GM12878 (cell line): Measurements from ENCODE around the gene UROC1. TPM values are rescaled to one million over a fixed set of nuclear protein-coding genes. Genes with fewer than 3 reads are reported as not detected.

ENCODE experiments used
- ATAC-seq: fragments of 200-7000 bp; cut with Tn5 transposase; 3 replicates; pipeline ENCODE4 v1.9.1; 2020; ENCODE audit warnings: mild to moderate bottlenecking, moderate library complexity
- BruUV-seq: library from RNA; stranded (reverse); fragments of 400-500 nt; replicated peaks from 2 replicates; lab custom pipeline; 2021; lab: Mats Ljungman, UMichigan
- CTCF ChIA-PET: fragments of 300-600 bp; sonication (Branson Sonifier 250); formaldehyde crosslinking; extraction: SDS; loops from one replicate; lab custom pipeline; 2021; ENCODE audit warnings: inconsistent platforms; lab: Yijun Ruan, JAX
- POLR2A ChIA-PET: fragments of 350-600 bp; formaldehyde crosslinking; extraction: SDS; loops from one replicate; lab custom pipeline; 2021; ENCODE audit warnings: inconsistent platforms; lab: Charles Lee
- RAD21 ChIA-PET: fragments of 300-600 bp; sonication (Branson Sonifier 250); formaldehyde crosslinking; loops from one replicate; lab custom pipeline; 2023; ENCODE audit warnings: antibody characterized with exemption; ENCODE audit not compliant: unreplicated experiment; lab: Charles Lee
- SMC1A ChIA-PET: fragments of 300-600 bp; sonication (Branson Sonifier 250); formaldehyde crosslinking; loops from one replicate; lab custom pipeline; 2023; ENCODE audit not compliant: unreplicated experiment, uncharacterized antibody; lab: Charles Lee
- DNase-seq: peaks from one replicate; pipeline ENCODE4 v3.0.0-alpha.2; 2011; ENCODE audit warnings: low read depth, low spot score
- FAIRE-seq: peaks from 3 replicates; lab custom pipeline; 2011; peaks lifted over from hg19 to GRCh38; lab: Jason Lieb, UNC
- H2AFZ ChIP-seq: 2 replicates; pipeline ENCODE4 v1.6.0; 2011; ENCODE audit warnings: low read depth, low read length, control low read depth; ENCODE audit not compliant: control insufficient read depth
- H3K27ac ChIP-seq: 2 replicates; pipeline ENCODE4 v1.5.1; 2011; ENCODE audit warnings: control low read depth; ENCODE audit not compliant: control insufficient read depth, insufficient read depth
- H3K27me3 ChIP-seq, 2 experiments: replicated peaks in 1 of 2; 2 replicates each; pipeline versions ENCODE4 v1.6.0 to v1.6.1; 2011; ENCODE audit warnings: low read length in 1 of 2; ENCODE audit not compliant: control insufficient read depth in 2 of 2, insufficient read depth in 2 of 2
- H3K36me3 ChIP-seq, 2 experiments: 2 replicates each; pipeline ENCODE4 v1.5.1; 2011; ENCODE audit warnings: low read length in 1 of 2; ENCODE audit not compliant: control insufficient read depth in 2 of 2, insufficient read depth in 2 of 2
- H3K4me1 ChIP-seq: 2 replicates; pipeline ENCODE4 v1.6.1; 2011; ENCODE audit warnings: mild to moderate bottlenecking, low read length, moderate library complexity, mixed read lengths; ENCODE audit not compliant: control insufficient read depth, insufficient read depth
- H3K4me2 ChIP-seq: 2 replicates; pipeline ENCODE4 v1.6.0; 2011; ENCODE audit warnings: control low read depth; ENCODE audit not compliant: control insufficient read depth, insufficient read depth
- H3K4me3 ChIP-seq: fragments of 200-600 bp; sonication (generic); 2 replicates; pipeline ENCODE4 v1.5.1; 2016
- H3K79me2 ChIP-seq: 2 replicates; pipeline ENCODE4 v1.6.0; 2011; ENCODE audit warnings: low read length; ENCODE audit not compliant: control insufficient read depth, insufficient read depth
- H3K9ac ChIP-seq: 2 replicates; pipeline ENCODE4 v1.8.0; 2011; ENCODE audit warnings: low read length, control low read depth, mixed read lengths; ENCODE audit not compliant: control insufficient read depth, insufficient read depth
- H3K9me3 ChIP-seq: replicated peaks from 3 replicates; pipeline ENCODE4 v1.5.1; 2011; ENCODE audit warnings: mild to moderate bottlenecking, low read length; ENCODE audit not compliant: control insufficient read depth, insufficient read depth
- H4K20me1 ChIP-seq: 2 replicates; pipeline ENCODE4 v1.6.0; 2011; ENCODE audit not compliant: control insufficient read depth, insufficient read depth
- BHLHE40 ChIP-seq, 2 experiments: fragments of 450-650 bp in 1 of 2; IDR thresholded peaks; 2 replicates each; pipeline ENCODE4 v1.6.1; 2011 to 2017; ENCODE audit warnings: low read depth in 2 of 2, borderline replicate concordance in 1 of 2, improper control_type of control experiment in 1 of 2, low read length in 1 of 2, mild to moderate bottlenecking in 1 of 2
- CEBPZ ChIP-seq: fragments of 150-350 bp; IDR thresholded peaks from 2 replicates; pipeline ENCODE4 v1.6.1; 2016; ENCODE audit warnings: low read depth, low read length
- DPF2 ChIP-seq: fragments of 450-650 bp; IDR thresholded peaks from 2 replicates; pipeline ENCODE4 v1.6.1; 2017; ENCODE audit warnings: mild to moderate bottlenecking
- FOXK2 ChIP-seq: fragments of 450-650 bp; IDR thresholded peaks from 2 replicates; pipeline ENCODE4 v1.6.1; 2017; ENCODE audit warnings: mild to moderate bottlenecking, moderate library complexity
- HDAC2 ChIP-seq: fragments of 200-600 bp; sonication (generic); IDR thresholded peaks from 2 replicates; pipeline ENCODE4 v1.6.1; 2017
- IKZF1 ChIP-seq: fragments of 450-650 bp; conservative IDR thresholded peaks from 2 replicates; pipeline ENCODE4 v1.6.1; 2017; ENCODE audit warnings: antibody characterized with exemption, mild to moderate bottlenecking
- JUNB ChIP-seq: IDR thresholded peaks from 2 replicates; pipeline ENCODE4 v1.6.1; 2016; ENCODE audit warnings: antibody characterized with exemption, mild to moderate bottlenecking
- RB1 ChIP-seq: fragments of 450-650 bp; formaldehyde crosslinking; IDR thresholded peaks from 2 replicates; pipeline ENCODE4 v1.6.1; 2017; ENCODE audit warnings: mild to moderate bottlenecking, borderline replicate concordance
- RFX5 ChIP-seq: IDR thresholded peaks from 2 replicates; pipeline ENCODE4 v1.6.1; 2011; ENCODE audit warnings: low read depth, low read length, improper control_type of control experiment
- SRF ChIP-seq, 2 experiments: IDR thresholded peaks; 2 replicates each; pipeline ENCODE4 v1.6.1; 2011; ENCODE audit warnings: low read depth in 2 of 2, low read length in 2 of 2, mild to moderate bottlenecking in 1 of 2, moderate library complexity in 1 of 2
- SUPT20H ChIP-seq: IDR thresholded peaks from 2 replicates; pipeline ENCODE4 v1.6.1; 2011; ENCODE audit warnings: low read depth, mild to moderate bottlenecking, low read length, moderate library complexity, borderline replicate concordance; ENCODE audit not compliant: control insufficient read depth
- ZNF622 ChIP-seq: fragments of 450-650 bp; IDR thresholded peaks from 2 replicates; pipeline ENCODE4 v1.6.1; 2017; ENCODE audit warnings: mild to moderate bottlenecking, inconsistent platforms
- ZSCAN29 ChIP-seq: fragments of 450-650 bp; IDR thresholded peaks from 2 replicates; pipeline ENCODE4 v1.6.1; 2017; ENCODE audit warnings: mild to moderate bottlenecking, moderate library complexity
- WGBS: methylation state at CpG from one replicate; pipeline ENCODE4 v1.1.6; 2016; ENCODE audit warnings: low lambda C conversion rate; ENCODE audit not compliant: insufficient replicate concordance, insufficient coverage; ENCODE audit errors: missing lambda C conversion rate; 5-methylcytosine and 5-hydroxymethylcytosine counted together
- in situ Hi-C: fragments of 300-500 bp; cut with MboI; formaldehyde crosslinking; loops from 9 replicates; pipeline ENCODE4 v1.14.3; 2018; ENCODE audit warnings: mixed read lengths
- intact Hi-C: fragments of 100-400 bp; cut with micrococcal nuclease; formaldehyde crosslinking; loops from one replicate; pipeline ENCODE4 v1.14.2; 2022; ENCODE audit not compliant: unreplicated experiment
- polyA plus RNA-seq, 11 experiments: library from polyadenylated mRNA; depleted of rRNA in 4 of 11; unstranded in 6 of 11; stranded (reverse) in 5 of 11; fragments of >200 nt; fragmentation: Nextera tagmentation in 4 of 11; fragmentation: Illumina TruSeq in 1 of 11; extraction: Ambion mirVana in 4 of 11; extraction: Trizol in 1 of 11; gene quantifications; 1 replicate in 1 of 11; 2 replicates in 10 of 11; pipeline versions ENCODE4 v1.2.1 to v1.2.3, GENCODE V29; 2011 to 2016; ENCODE audit warnings: inconsistent platforms in 2 of 11, missing spikeins in 2 of 11, low read depth in 1 of 11
- total RNA-seq, 4 experiments: library from RNA; depleted of rRNA in 3 of 4; stranded (reverse); fragments of >200 nt in 3 of 4; fragmentation: Illumina TruSeq in 1 of 4; extraction: Trizol in 1 of 4; gene quantifications; 2 replicates each; pipeline versions ENCODE4 v1.2.1 to v1.2.3, GENCODE V29; 2013 to 2021
- TF ChIP-seq, protein P1 (sequence below): fragments of 450-650 bp; IDR thresholded peaks from 2 replicates; pipeline ENCODE4 v1.6.1; 2017; ENCODE audit warnings: mild to moderate bottlenecking, low read depth, inconsistent platforms; ENCODE audit not compliant: poor library complexity, severe bottlenecking
- TF ChIP-seq, protein P2 (sequence below): fragments of 450-650 bp; IDR thresholded peaks from 2 replicates; pipeline ENCODE4 v1.6.1; 2018; ENCODE audit warnings: borderline replicate concordance, mild to moderate bottlenecking; ENCODE audit not compliant: partially characterized antibody
- TF ChIP-seq, protein P3 (sequence below): fragments of 450-650 bp; IDR thresholded peaks from 2 replicates; pipeline ENCODE4 v1.6.1; 2017; ENCODE audit warnings: low read depth, mild to moderate bottlenecking, moderate library complexity

Gene UROC1
- total and polyA plus RNA-seq, 10 of the 15 experiments (the other 5 are each of a cell fraction or from before 2014, with no cell fraction given), result 0.04 TPM; not detected in 9

DNA sequence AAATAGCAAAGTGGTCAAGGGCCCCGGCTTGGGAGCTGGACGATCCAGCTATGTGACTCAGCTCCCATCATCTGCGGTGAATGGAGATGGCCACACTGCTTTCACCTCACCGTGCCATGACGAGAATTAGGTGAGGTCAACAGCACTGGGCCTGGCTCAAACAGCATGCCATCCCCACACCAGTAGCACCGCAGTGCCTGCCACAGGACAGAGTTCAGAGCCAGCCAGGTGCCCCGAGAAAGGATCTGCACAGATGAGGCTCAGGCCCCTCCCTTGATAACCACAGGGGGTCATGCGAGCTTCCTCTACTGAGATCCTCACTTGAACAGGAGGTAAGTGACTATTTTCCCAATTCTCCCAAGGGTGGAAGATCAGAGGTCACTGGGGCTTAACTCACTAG is 71.3 kb downstream of the UROC1 start:
- Histone ChIP-seq H3K9me3 (no peaks in the 10 kb centered on the region), H3K36me3 (peaks cover 2 to 8% of the 10 kb centered on the region in 2 experiments; a peak in 3 of 4 replicates), H3K79me2 (no peaks in the 10 kb centered on the region), H4K20me1 (no peaks in the 10 kb centered on the region), H2AFZ (no peak overlapping the region), H3K4me3 (no peak overlapping the region), H3K9ac (no peak overlapping the region), H3K4me2 (no peak overlapping the region), H3K4me1 (no peaks in the 10 kb centered on the region), H3K27me3 (no peaks in the 10 kb centered on the region), H3K27ac (no peak overlapping the region)
- intact Hi-C loops (no loop called here), in situ Hi-C loops (no loop called here)
- ChIA-PET SMC1A (no interaction called here), RAD21 (no interaction called here), CTCF (no interaction called here), POLR2A (no interaction called here)
- ATAC-seq (no peak), DNase-seq (no peak), FAIRE-seq (no peak)
- 99% methylated on average over 8 of the region's 8 CpGs for WGBS
- no TSS peak for BruUV-seq
- no peak for TF ChIP-seq BHLHE40 (IDR thresholded peaks at IDR 0.05; ENCODE audit: borderline replicate concordance in 1 of 2, low read depth in 2 of 2, low read length in 1 of 2)
- no peak for TF ChIP-seq ZSCAN29
- TF ChIP-seq SUPT20H, result no peak
- no peak for TF ChIP-seq CEBPZ
- TF ChIP-seq SRF (IDR thresholded peaks at IDR 0.05; ENCODE audit: low read depth in 2 of 2, low read length in 2 of 2), result no peak
- no peak for TF ChIP-seq ZNF622
- TF ChIP-seq JUNB, result no peak
- TF ChIP-seq FOXK2, result no peak
- no peak for TF ChIP-seq IKZF1
- no peak for TF ChIP-seq DPF2
- TF ChIP-seq, protein P1, sequence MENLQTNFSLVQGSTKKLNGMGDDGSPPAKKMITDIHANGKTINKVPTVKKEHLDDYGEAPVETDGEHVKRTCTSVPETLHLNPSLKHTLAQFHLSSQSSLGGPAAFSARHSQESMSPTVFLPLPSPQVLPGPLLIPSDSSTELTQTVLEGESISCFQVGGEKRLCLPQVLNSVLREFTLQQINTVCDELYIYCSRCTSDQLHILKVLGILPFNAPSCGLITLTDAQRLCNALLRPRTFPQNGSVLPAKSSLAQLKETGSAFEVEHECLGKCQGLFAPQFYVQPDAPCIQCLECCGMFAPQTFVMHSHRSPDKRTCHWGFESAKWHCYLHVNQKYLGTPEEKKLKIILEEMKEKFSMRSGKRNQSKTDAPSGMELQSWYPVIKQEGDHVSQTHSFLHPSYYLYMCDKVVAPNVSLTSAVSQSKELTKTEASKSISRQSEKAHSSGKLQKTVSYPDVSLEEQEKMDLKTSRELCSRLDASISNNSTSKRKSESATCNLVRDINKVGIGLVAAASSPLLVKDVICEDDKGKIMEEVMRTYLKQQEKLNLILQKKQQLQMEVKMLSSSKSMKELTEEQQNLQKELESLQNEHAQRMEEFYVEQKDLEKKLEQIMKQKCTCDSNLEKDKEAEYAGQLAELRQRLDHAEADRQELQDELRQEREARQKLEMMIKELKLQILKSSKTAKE, result no peak
- TF ChIP-seq, protein P2, sequence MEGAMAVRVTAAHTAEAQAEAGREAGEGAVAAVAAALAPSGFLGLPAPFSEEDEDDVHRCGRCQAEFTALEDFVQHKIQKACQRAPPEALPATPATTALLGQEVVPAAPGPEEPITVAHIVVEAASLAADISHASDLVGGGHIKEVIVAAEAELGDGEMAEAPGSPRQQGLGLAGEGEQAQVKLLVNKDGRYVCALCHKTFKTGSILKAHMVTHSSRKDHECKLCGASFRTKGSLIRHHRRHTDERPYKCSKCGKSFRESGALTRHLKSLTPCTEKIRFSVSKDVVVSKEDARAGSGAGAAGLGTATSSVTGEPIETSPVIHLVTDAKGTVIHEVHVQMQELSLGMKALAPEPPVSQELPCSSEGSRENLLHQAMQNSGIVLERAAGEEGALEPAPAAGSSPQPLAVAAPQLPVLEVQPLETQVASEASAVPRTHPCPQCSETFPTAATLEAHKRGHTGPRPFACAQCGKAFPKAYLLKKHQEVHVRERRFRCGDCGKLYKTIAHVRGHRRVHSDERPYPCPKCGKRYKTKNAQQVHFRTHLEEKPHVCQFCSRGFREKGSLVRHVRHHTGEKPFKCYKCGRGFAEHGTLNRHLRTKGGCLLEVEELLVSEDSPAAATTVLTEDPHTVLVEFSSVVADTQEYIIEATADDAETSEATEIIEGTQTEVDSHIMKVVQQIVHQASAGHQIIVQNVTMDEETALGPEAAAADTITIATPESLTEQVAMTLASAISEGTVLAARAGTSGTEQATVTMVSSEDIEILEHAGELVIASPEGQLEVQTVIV, result no peak
- no peak for TF ChIP-seq RB1
- TF ChIP-seq, protein P3, sequence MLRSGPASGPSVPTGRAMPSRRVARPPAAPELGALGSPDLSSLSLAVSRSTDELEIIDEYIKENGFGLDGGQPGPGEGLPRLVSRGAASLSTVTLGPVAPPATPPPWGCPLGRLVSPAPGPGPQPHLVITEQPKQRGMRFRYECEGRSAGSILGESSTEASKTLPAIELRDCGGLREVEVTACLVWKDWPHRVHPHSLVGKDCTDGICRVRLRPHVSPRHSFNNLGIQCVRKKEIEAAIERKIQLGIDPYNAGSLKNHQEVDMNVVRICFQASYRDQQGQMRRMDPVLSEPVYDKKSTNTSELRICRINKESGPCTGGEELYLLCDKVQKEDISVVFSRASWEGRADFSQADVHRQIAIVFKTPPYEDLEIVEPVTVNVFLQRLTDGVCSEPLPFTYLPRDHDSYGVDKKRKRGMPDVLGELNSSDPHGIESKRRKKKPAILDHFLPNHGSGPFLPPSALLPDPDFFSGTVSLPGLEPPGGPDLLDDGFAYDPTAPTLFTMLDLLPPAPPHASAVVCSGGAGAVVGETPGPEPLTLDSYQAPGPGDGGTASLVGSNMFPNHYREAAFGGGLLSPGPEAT, result no peak
- TF ChIP-seq HDAC2, result no peak
- no peak for TF ChIP-seq RFX5
